ENCODE measurements around the gene VAC14. TPM values are rescaled to one million over a fixed set of nuclear protein-coding genes. Genes with fewer than 3 reads are reported as not detected.

Gene VAC14
- total RNA-seq, 1 donor: 37.1 TPM

DNA sequence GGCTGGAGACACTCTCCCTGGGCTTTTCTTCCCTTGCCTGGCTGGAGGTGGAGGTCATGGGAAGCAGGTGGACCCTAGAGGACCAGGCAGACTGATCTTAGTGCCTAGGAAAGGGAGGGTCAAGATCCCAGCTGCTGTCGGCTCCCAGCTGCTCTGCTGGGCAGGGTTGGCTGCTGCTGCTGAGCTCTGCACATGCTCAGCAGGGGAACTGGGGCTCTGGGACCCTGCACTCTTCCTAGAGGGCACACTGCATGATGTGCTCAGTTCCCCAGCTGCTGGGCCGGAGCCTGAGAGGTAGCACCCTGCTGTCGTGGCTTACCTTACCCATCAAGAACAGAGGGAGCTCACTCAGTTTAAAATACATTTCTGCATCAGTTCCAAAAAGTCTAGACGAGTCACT lies 34.3 kb downstream of the VAC14 start:
- TF ChIP-seq, protein P1, sequence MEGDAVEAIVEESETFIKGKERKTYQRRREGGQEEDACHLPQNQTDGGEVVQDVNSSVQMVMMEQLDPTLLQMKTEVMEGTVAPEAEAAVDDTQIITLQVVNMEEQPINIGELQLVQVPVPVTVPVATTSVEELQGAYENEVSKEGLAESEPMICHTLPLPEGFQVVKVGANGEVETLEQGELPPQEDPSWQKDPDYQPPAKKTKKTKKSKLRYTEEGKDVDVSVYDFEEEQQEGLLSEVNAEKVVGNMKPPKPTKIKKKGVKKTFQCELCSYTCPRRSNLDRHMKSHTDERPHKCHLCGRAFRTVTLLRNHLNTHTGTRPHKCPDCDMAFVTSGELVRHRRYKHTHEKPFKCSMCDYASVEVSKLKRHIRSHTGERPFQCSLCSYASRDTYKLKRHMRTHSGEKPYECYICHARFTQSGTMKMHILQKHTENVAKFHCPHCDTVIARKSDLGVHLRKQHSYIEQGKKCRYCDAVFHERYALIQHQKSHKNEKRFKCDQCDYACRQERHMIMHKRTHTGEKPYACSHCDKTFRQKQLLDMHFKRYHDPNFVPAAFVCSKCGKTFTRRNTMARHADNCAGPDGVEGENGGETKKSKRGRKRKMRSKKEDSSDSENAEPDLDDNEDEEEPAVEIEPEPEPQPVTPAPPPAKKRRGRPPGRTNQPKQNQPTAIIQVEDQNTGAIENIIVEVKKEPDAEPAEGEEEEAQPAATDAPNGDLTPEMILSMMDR (IDR thresholded peaks at IDR 0.05; ENCODE audit: insufficient read depth, low read depth, low read length): no peak
- no peak overlapping the region for H3K4me3 ChIP-seq (ENCODE audit: low read depth, low read length)
- DNase-seq (ENCODE audit: low read depth): no peak

DNA sequence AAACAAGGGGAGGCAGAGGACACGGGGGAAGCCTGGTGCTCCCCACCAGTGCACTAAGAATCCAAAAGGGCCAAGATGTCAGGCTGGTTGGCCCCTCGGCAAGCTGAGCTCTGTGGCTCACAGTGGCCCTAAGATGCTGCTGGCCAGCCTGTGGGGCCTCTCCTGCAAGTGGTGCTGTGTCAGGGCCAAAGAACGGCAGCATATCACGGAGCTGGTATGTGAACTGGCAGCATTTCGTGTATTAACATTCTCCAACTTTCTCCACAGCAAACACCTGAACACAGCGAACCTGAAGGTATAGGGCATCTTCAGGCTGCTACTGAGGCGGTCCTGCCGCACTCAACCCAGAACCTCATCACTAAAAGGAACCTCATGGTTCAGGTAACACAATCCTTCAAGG lies 34.8 kb downstream of the VAC14 start:
- H3K4me3 ChIP-seq (ENCODE audit: low read depth, low read length): no peak overlapping the region
- no peak for DNase-seq (ENCODE audit: low read depth)
- TF ChIP-seq, protein P1 (IDR thresholded peaks at IDR 0.05; ENCODE audit: insufficient read depth, low read depth, low read length): no peak

DNA sequence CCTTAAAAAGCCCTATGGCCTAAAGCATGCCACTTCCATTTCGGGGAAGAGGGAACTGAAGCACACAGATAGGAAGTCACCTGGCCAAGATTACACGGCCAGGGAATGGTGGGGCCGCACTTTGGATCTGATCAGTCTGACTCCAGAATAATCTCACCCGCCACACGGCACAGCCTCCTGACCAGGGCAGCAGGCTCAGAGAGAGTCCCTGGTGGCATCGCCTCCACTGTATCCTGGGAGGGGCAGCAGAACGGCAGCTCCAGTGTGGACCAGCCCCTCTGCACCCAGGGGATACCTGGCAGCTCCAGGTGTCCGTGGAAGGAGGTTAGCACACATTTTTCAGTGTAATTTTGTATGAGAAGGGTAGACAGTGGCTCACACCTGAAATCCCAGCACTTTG lies 35.5 kb downstream of the VAC14 start:
- no peak for DNase-seq (ENCODE audit: low read depth)
- H3K4me3 ChIP-seq (ENCODE audit: low read depth, low read length): no peak overlapping the region
- TF ChIP-seq, protein P1 (IDR thresholded peaks at IDR 0.05; ENCODE audit: insufficient read depth, low read depth, low read length): no peak

DNA sequence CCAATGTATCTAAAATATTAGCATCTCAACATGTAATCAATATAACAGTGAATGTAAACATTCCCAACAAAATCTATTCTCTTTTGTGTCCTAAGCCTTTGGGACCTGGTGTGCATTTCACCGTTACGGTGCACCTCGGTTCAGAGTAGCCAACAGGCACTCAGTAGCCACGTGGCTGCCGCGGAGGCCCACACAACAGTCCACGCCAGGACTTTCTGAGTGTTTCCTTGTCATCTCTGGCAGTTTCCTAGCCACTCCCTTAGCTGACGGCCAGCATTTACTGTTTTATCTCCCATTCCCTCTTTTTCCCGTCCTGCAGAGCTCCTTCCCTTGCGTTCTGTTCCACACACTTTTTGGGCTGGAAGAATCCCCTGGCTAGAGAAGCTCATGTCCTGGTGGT lies 36.3 kb downstream of the VAC14 start:
- no peak overlapping the region for H3K4me3 ChIP-seq (ENCODE audit: low read depth, low read length)
- TF ChIP-seq, protein P1 (IDR thresholded peaks at IDR 0.05; ENCODE audit: insufficient read depth, low read depth, low read length): no peak

DNA sequence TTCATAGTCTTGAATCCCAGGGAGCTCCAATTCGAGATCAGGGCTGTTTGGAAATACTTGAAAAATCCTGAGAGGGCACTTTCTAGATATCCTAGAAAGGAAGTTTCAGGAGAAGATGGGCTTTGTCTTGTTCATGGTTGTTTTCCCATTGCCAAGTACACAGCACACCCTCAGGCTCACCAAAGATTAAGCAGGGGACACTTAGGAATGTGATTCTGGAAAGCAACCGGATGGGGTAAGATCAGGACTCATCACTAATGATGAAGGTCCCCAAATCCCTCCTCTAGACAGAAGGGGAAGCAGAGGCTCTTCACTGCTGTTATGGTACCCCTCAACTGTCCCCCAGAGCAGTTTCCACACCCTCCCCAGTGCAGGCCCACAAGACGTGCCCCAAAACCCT lies 40.7 kb downstream of the VAC14 start:
- H3K4me3 ChIP-seq (ENCODE audit: low read depth, low read length): no peak overlapping the region
- DNase-seq (ENCODE audit: low read depth): no peak
- TF ChIP-seq, protein P1 (IDR thresholded peaks at IDR 0.05; ENCODE audit: insufficient read depth, low read depth, low read length): no peak

More for the DNA sequence above, 36.3 kb downstream of the VAC14 start:
- no peak for DNase-seq (ENCODE audit: low read depth)

DNA sequence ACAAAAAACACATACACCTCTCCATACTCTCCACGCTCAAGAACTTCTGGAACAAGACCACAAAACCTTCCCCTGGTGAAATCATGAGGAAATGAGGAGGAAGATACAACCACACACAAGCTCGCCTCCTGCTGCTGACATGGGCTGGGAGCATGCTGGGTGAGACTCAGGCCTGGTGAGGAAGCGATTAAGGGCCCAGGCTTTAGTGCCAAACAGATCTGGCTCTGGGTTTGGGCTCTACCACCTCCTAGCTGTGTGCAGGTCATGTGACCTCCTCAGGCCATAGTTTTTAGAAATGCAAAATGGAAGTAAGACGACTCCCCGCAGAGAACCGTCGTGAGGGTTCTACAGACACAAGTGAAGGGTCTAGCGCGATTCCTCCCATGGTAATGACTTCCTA lies 41.3 kb downstream of the VAC14 start:
- DNase-seq (ENCODE audit: low read depth): no peak
- TF ChIP-seq, protein P1 (IDR thresholded peaks at IDR 0.05; ENCODE audit: insufficient read depth, low read depth, low read length): no peak
- no peak overlapping the region for H3K4me3 ChIP-seq (ENCODE audit: low read depth, low read length)

DNA sequence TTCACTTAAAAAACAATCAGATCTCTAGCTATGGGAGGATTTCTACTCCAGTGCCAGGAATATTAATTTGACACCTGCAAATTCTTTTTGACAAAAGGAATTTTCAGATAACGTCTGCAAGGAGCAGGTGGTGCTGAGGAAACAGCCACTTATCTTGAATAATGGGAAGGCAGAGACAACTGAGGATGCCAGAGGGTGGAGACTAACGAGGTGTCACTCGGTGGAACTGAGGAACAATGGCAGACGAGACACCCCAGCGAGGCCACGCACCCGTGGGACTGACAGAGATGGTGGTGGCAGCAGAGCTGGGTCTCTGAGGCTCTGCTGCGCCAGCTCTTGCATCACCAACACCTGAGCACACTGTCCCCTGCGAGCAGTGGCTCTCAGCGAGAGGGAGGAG lies 42.2 kb downstream of the VAC14 start:
- TF ChIP-seq, protein P1 (IDR thresholded peaks at IDR 0.05; ENCODE audit: insufficient read depth, low read depth, low read length): no peak
- no peak for DNase-seq (ENCODE audit: low read depth)
- H3K4me3 ChIP-seq (ENCODE audit: low read depth, low read length): no peak overlapping the region

All from fibroblast of villous mesenchyme (primary cell).